ENCODE results near the gene GPR153. TPM values are rescaled to one million over a fixed set of nuclear protein-coding genes. Genes with fewer than 3 reads are reported as not detected.

The GPR153 gene
- total and polyA plus RNA-seq, 2 of the 8 experiments (the other 6 are each of a cell fraction or from before 2014, with no cell fraction given): 5.7 to 8.1 TPM

DNA sequence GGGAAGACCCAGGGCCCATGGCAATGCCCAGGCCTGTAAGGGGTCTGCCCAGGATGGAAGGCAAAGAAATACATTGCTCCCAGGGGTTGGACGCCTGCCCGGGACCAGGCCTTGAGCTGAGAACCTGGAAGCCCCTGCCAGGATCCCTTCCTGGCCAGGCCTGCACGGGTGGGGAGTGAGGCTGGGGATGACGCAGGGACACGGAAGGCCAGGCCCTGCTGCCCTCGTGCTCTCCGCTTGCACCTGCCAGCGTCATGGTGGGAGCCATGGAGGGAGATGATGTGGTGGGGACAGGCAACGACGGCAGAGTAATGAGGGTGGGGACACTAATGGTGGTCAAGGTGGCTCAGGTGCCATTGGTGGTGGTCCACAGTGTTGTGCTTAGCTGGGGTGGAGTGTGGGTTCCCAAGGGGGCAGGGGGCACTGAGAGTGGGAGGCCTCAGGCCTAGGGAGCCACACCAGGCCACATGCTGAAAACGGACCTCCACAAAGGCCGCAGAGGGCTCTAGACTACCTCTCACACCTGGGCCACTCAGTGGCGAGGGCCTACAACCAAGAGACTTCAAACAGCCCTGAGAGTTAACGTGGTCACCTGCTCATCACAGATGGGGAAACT, 12.6 kb downstream of the GPR153 start:
- no peaks in the 10 kb centered on the region; a peak in 1 of 4 replicates for H3K79me2 ChIP-seq (ENCODE audit: control insufficient read depth in 1 of 2, insufficient read depth in 2 of 2, low read length in 2 of 2)
- no peaks in the 10 kb centered on the region for H3K79me1 ChIP-seq (ENCODE audit: low read depth, low read length)
- ChIA-PET POLR2A (ENCODE audit: partially characterized antibody) (interaction anchor here (0.7 to 9.3 kb wide), 16 partner anchors 10 to 177 kb away, joined by 3 to 64 read pairs (median 4); partner anchors contain the start of genes GPR153, ICMT and RNF207), CTCF (ENCODE audit: partially characterized antibody) (interaction anchor here (0.5 to 19.1 kb wide), 24 partner anchors 8 to 581 kb away, joined by 3 to 353 read pairs (median 10); partner anchors contain the start of genes ICMT, RNF207 and RPL22)
- no peak overlapping the region for H3K56ac ChIP-seq (replicated peaks; ENCODE audit: insufficient read length, low read depth, low read length)
- H3K23ac ChIP-seq (ENCODE audit: insufficient read length): no peak overlapping the region
- FAIRE-seq (no peak), DNase-seq (ENCODE audit: low read depth in 1 of 2, low spot score in 2 of 2) (peak in 1 of 2 experiments; percentile 47)
- no peak overlapping the region for H3K9ac ChIP-seq (replicated peaks in 1 of 4; ENCODE audit: extremely low read depth in 1 of 4, low read depth in 3 of 4, low read length in 3 of 4)
- H2BK120ac ChIP-seq (replicated peaks; ENCODE audit: low read depth, low read length): no peak overlapping the region
- H2AFZ ChIP-seq (ENCODE audit: low read length): no peak overlapping the region
- H3K27ac ChIP-seq (ENCODE audit: low read depth, low read length): no peak overlapping the region
- H3K14ac ChIP-seq (ENCODE audit: insufficient read length): no peak overlapping the region
- H2BK5ac ChIP-seq (ENCODE audit: low read depth, low read length): no peak overlapping the region
- H2BK12ac ChIP-seq (ENCODE audit: low read depth, low read length): peak overlapping the region; percentile 68; the same call in 1 of the 2 replicates
- WGBS, 2 experiments (ENCODE audit: extremely low coverage in 1 of 2, insufficient coverage in 1 of 2, insufficient read length in 1 of 2, insufficient replicate concordance in 2 of 2, low coverage in 1 of 2, low lambda C conversion rate in 2 of 2, missing lambda C conversion rate in 1 of 2): 95% methylated on average over 13 of the region's 14 CpGs; no CpG with 5 or more reads in 1 of the 2 experiments
- H3K27me3 ChIP-seq (replicated peaks in 1 of 4; ENCODE audit: control insufficient read depth in 3 of 4, extremely low read depth in 1 of 4, insufficient read depth in 3 of 4, low read length in 3 of 4): peaks cover 16 to 47% (median 37%) of the 10 kb centered on the region in 4 experiments
- no peak for TF ChIP-seq TBP (IDR thresholded peaks at IDR 0.05; ENCODE audit: low read depth, low read length)
- no peak for TF ChIP-seq KDM5A (IDR thresholded peaks at IDR 0.05; ENCODE audit: low read length)
- no peak for TF ChIP-seq MAFK (IDR thresholded peaks at IDR 0.05; ENCODE audit: low read depth, low read length)
- no peak for TF ChIP-seq TCF12 (IDR thresholded peaks at IDR 0.05; ENCODE audit: low read depth, low read length)
- TF ChIP-seq, protein P1, sequence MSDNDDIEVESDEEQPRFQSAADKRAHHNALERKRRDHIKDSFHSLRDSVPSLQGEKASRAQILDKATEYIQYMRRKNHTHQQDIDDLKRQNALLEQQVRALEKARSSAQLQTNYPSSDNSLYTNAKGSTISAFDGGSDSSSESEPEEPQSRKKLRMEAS (IDR thresholded peaks at IDR 0.05): peak; percentile 64
- no peak for TF ChIP-seq POLR2A (IDR thresholded peaks at IDR 0.05; ENCODE audit: control extremely low read depth in 1 of 2, low read depth in 2 of 2, low read length in 2 of 2)
- no peak for TF ChIP-seq TEAD4 (IDR thresholded peaks at IDR 0.05; ENCODE audit: low read depth, low read length)
- TF ChIP-seq, protein P2, sequence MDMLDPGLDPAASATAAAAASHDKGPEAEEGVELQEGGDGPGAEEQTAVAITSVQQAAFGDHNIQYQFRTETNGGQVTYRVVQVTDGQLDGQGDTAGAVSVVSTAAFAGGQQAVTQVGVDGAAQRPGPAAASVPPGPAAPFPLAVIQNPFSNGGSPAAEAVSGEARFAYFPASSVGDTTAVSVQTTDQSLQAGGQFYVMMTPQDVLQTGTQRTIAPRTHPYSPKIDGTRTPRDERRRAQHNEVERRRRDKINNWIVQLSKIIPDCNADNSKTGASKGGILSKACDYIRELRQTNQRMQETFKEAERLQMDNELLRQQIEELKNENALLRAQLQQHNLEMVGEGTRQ (IDR thresholded peaks at IDR 0.05; ENCODE audit: low read length): no peak
- no peak for TF ChIP-seq BRCA1 (IDR thresholded peaks at IDR 0.05; ENCODE audit: low read depth, low read length)
- no peak for TF ChIP-seq SP1 (IDR thresholded peaks at IDR 0.05; ENCODE audit: low read depth, low read length)
- peak; percentile 70 for TF ChIP-seq POLR2AphosphoS5 (IDR thresholded peaks at IDR 0.05; ENCODE audit: low read depth, low read length)
- no peak for TF ChIP-seq EP300 (IDR thresholded peaks at IDR 0.05; ENCODE audit: borderline replicate concordance in 1 of 2, low read depth in 2 of 2, low read length in 2 of 2)
- peaks cover 4 to 24% (median 14%) of the 10 kb centered on the region in 4 experiments for H3K4me1 ChIP-seq (replicated peaks in 1 of 4; ENCODE audit: control insufficient read depth in 3 of 4, insufficient read depth in 4 of 4, low read length in 3 of 4)
- H4K91ac ChIP-seq (replicated peaks; ENCODE audit: insufficient read length, low read length): no peak overlapping the region
- no peak overlapping the region for H3K4ac ChIP-seq (replicated peaks; ENCODE audit: insufficient read length, low read depth, low read length)
- peaks cover 9 to 29% of the 10 kb centered on the region in 2 experiments for H4K20me1 ChIP-seq (replicated peaks in 1 of 2; ENCODE audit: control insufficient read depth in 1 of 2, insufficient read depth in 2 of 2, low read length in 2 of 2)
- peaks cover 23% of the 10 kb centered on the region; the same call in 1 of the 2 replicates for H3K23me2 ChIP-seq (ENCODE audit: low read depth, low read length)
- H3K9me3 ChIP-seq (ENCODE audit: insufficient read depth in 2 of 2, low read depth in 1 of 2, low read length in 1 of 2): no peaks in the 10 kb centered on the region
- H2BK15ac ChIP-seq (ENCODE audit: low read length): 0 out of 2 replicates have a peak overlapping the region, but pooled peaks have one; percentile 53
- 0 out of 2 replicates have a peak overlapping the region, but pooled peaks have one; percentile 3 for H2AK5ac ChIP-seq (ENCODE audit: low read depth, low read length)
- no peak overlapping the region; the same call in 1 of the 2 replicates for H4K8ac ChIP-seq (ENCODE audit: extremely low read depth, insufficient read depth, low read length)
- no peak overlapping the region for H3K4me3 ChIP-seq (ENCODE audit: extremely low read depth in 1 of 4, insufficient read depth in 2 of 4, low read depth in 3 of 4, low read length in 4 of 4)
- no peak overlapping the region for H2BK20ac ChIP-seq (ENCODE audit: low read length)
- H3K36me3 ChIP-seq (ENCODE audit: control insufficient read depth in 2 of 4, insufficient read depth in 4 of 4, low read length in 3 of 4): no peaks in the 10 kb centered on the region
- H3K4me2 ChIP-seq (ENCODE audit: insufficient read depth in 1 of 2, low read depth in 2 of 2, low read length in 2 of 2): peak overlapping the region; percentile 45 to 82; a peak in 2 of 4 replicates
- H3K18ac ChIP-seq (ENCODE audit: extremely low read depth, low read length): no peak overlapping the region
- H4K5ac ChIP-seq (ENCODE audit: insufficient read length, low read depth, low read length): no peak overlapping the region

Data from H1 (cell line).